Measurements from ENCODE around the gene ZNF138. TPM values are rescaled to one million over a fixed set of nuclear protein-coding genes. Genes with fewer than 3 reads are reported as not detected.
A peak's percentile ranks its signal among the peaks of the same experiment; 100 is the strongest.

Gene ZNF138
- total RNA-seq, 1 experiment from 2014 or later, result 25.6 TPM

GRCh38 chr7:64882341-64883112 is 88.3 kb downstream of the ZNF138 start:
- Histone ChIP-seq H3K9ac (ENCODE audit: extremely low read depth, insufficient read length, low read length) (no peak overlapping the region), H4K20me1 (ENCODE audit: control insufficient read depth, insufficient read depth, insufficient read length) (no peaks in the 10 kb centered on the region), H2AFZ (ENCODE audit: low read length) (no peak overlapping the region), H2BK120ac (ENCODE audit: low read depth, low read length, poor library complexity, severe bottlenecking) (no peak overlapping the region), H4K8ac (replicated peaks; ENCODE audit: insufficient read length, low read depth, low read length) (no peak overlapping the region), H3K14ac (ENCODE audit: insufficient read depth, low read length) (no peak overlapping the region; the same call in 1 of the 2 replicates), H3K56ac (ENCODE audit: insufficient read length, low read depth, low read length) (no peak overlapping the region), H3K27me3 (ENCODE audit: insufficient read depth, low read length) (peaks cover 4% of the 10 kb centered on the region; the same call in 1 of the 2 replicates), H3K4ac (ENCODE audit: low read depth, low read length) (no peak overlapping the region), H3K4me1 (ENCODE audit: insufficient read depth, low read length) (no peaks in the 10 kb centered on the region), H3K79me1 (ENCODE audit: insufficient read depth, low read depth, low read length, poor library complexity, severe bottlenecking) (no peaks in the 10 kb centered on the region), H3K23ac (ENCODE audit: insufficient read length, low read depth, low read length) (no peak overlapping the region), H3K9me3 (ENCODE audit: control insufficient read depth, low read depth, low read length) (no peaks in the 10 kb centered on the region), H2BK12ac (ENCODE audit: insufficient read length, low read depth, low read length) (no peak overlapping the region), H4K91ac (ENCODE audit: insufficient read length, low read depth, low read length) (no peak overlapping the region), H3T11ph (ENCODE audit: low read length) (no peak overlapping the region), H2BK20ac (ENCODE audit: low read depth, low read length, poor library complexity, severe bottlenecking) (no peak overlapping the region), H3K23me2 (ENCODE audit: insufficient read length, low read depth, low read length, poor library complexity, severe bottlenecking) (no peaks in the 10 kb centered on the region), H2BK5ac (ENCODE audit: insufficient read length, low read length) (no peak overlapping the region), H4K5ac (ENCODE audit: insufficient read length, low read depth, low read length) (no peak overlapping the region), H3K18ac (ENCODE audit: insufficient read length, low read depth, low read length) (no peak overlapping the region), H2AK5ac (ENCODE audit: insufficient read length, low read length) (no peak overlapping the region), H3K27ac (ENCODE audit: insufficient read length, low read depth, low read length) (no peak overlapping the region), H2BK15ac (ENCODE audit: low read depth, low read length) (no peak overlapping the region), H3K79me2 (ENCODE audit: insufficient read depth, low read length) (no peaks in the 10 kb centered on the region), H3K4me2 (ENCODE audit: insufficient read depth, insufficient read length, low read length) (no peak overlapping the region)
- Mint-ChIP-seq H3K27me3 (ENCODE audit: low read depth) (peaks cover 53% of the 10 kb centered on the region), H3K9me3 (peaks cover 60 to 61% of the 10 kb centered on the region in 2 experiments), H3K4me1 (0 out of 4 replicates have a peak, but pooled peaks cover 0 to 3% of the 10 kb centered on the region in 2 experiments), H3K4me3 (no peak overlapping the region), H3K36me3 (ENCODE audit: insufficient read depth in 1 of 3, low read depth in 3 of 3) (peaks cover 4 to 8% (median 6%) of the 10 kb centered on the region in 3 experiments; a peak in 5 of 7 replicates), H3K27ac (no peak overlapping the region)
- WGBS (ENCODE audit: extremely low coverage, insufficient read length, low lambda C conversion rate), result no CpG with 5 or more reads among the region's 55 CpGs
- no peak for TF ChIP-seq CTCF (conservative IDR thresholded peaks at IDR 0.05)
- DNase-seq, result peak; percentile 18

Other genes starting within 250 kb of the ZNF138 start
- gene ZNF680, start 231.4 kb upstream of the ZNF138 start, total RNA-seq (2021), result 19.3 and 21.3 TPM in 2 replicates
- 23.3 and 24.7 TPM in 2 replicates for gene ZNF107, start 128.3 kb upstream of the ZNF138 start, total RNA-seq (2021)
- 17.9 TPM in 2 replicates for gene ZNF273, start 108.8 kb downstream of the ZNF138 start, total RNA-seq (2021)
- gene ZNF117, start 196.6 kb downstream of the ZNF138 start, total RNA-seq (2021), result 11.6 and 13.6 TPM in 2 replicates
- 13.9 and 16.5 TPM in 2 replicates for gene ERV3-1, start 212.3 kb downstream of the ZNF138 start, total RNA-seq (2021)

All from H9 (cell line).